ENCODE results near the gene YES1.

- TF ChIP-seq CTCF (optimal IDR thresholded peaks at IDR 0.05 in 1 of 3, IDR thresholded peaks at IDR 0.05 in 1 of 3, conservative IDR thresholded peaks at IDR 0.05 in 1 of 3; ENCODE audit: extremely low read depth in 1 of 3, insufficient read depth in 2 of 3, low read length in 3 of 3) (no peak), EZH2 (IDR thresholded peaks at IDR 0.05; ENCODE audit: low read length) (no peak)
Observed at GRCh38 chr18:841647-842370, 29.8 kb upstream of the YES1 start.

All from keratinocyte (primary cell).